Sigmoid colon (tissue), 4 donors: ENCODE results near the gene NRDE2.

ENCODE experiments used
- EP300 ChIP-seq, 4 donors: sonication (generic); formaldehyde crosslinking; IDR thresholded peaks; one replicate each; pipeline ENCODE4 v1.6.1; 2017; ENCODE audit warnings: antibody characterized with exemption in 4 of 4
- POLR2A ChIP-seq, 2 donors: fragments of 450-650 bp; IDR thresholded peaks; one replicate each; pipeline ENCODE4 v1.6.1; 2016; ENCODE audit warnings: antibody characterized with exemption in 2 of 2, mild to moderate bottlenecking in 2 of 2, moderate library complexity in 2 of 2
- POLR2AphosphoS5 ChIP-seq, 4 donors: sonication (generic); formaldehyde crosslinking; IDR thresholded peaks; one replicate each; pipeline ENCODE4 v1.6.1; 2017; ENCODE audit warnings: antibody characterized with exemption in 4 of 4
- TF ChIP-seq, protein P1 (sequence below), 4 experiments: fragments of 450-650 bp in 3 of 4; fragments of 200-600 bp in 1 of 4; IDR thresholded peaks; one replicate each; pipeline ENCODE4 v1.5.1; 2016 to 2019; ENCODE audit warnings: antibody characterized with exemption in 4 of 4, mild to moderate bottlenecking in 3 of 4, moderate library complexity in 2 of 4

DNA sequence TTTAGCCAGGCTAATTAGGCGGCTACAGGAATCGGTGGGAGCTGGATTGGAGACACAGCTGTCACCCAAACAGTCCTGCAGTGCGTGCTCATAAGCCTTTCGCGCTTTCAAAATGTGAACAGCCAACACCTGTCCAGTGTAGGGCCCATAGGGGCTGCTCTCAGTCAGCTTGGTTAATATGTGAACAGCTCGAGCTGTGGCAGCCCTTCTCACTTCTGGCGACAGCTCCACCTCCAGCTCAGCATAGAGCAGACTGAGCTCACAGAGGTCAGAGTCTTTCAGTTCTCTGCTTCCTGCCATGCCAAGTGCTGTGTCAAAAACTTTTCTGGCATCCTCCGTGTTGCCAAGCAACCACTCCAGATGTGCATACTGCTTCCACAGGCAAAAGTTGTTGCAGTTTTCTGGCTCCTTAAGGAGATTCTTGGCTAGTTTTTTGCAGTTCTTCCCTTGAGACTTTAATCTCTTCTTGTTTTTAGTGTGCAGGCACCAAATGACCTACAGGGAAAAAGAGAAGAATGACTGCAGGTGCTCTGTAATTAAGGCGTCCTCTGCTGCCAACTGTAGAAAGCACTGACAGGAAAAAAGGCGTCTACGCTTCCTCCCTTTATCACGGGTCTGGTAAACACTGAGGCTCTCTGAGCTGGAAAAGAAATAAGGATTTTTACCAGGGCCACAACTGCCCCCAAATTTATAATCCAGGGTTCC, 42.9 kb downstream of the NRDE2 start:
- TF ChIP-seq, protein P1, sequence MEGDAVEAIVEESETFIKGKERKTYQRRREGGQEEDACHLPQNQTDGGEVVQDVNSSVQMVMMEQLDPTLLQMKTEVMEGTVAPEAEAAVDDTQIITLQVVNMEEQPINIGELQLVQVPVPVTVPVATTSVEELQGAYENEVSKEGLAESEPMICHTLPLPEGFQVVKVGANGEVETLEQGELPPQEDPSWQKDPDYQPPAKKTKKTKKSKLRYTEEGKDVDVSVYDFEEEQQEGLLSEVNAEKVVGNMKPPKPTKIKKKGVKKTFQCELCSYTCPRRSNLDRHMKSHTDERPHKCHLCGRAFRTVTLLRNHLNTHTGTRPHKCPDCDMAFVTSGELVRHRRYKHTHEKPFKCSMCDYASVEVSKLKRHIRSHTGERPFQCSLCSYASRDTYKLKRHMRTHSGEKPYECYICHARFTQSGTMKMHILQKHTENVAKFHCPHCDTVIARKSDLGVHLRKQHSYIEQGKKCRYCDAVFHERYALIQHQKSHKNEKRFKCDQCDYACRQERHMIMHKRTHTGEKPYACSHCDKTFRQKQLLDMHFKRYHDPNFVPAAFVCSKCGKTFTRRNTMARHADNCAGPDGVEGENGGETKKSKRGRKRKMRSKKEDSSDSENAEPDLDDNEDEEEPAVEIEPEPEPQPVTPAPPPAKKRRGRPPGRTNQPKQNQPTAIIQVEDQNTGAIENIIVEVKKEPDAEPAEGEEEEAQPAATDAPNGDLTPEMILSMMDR (IDR thresholded peaks at IDR 0.05) = no peak
- no peak for TF ChIP-seq POLR2A (IDR thresholded peaks at IDR 0.05)
- no peak for TF ChIP-seq POLR2AphosphoS5 (IDR thresholded peaks at IDR 0.05)
- TF ChIP-seq EP300 (IDR thresholded peaks at IDR 0.05) = no peak
